Measurements from ENCODE around the gene LPXN. TPM values are rescaled to one million over a fixed set of nuclear protein-coding genes. Genes with fewer than 3 reads are reported as not detected.

Gene LPXN
- total and polyA plus RNA-seq, 10 of the 15 experiments (the other 5 are each of a cell fraction or from before 2014, with no cell fraction given): 131 to 349 (median 201) TPM

- no peak; the same call in 1 of the 2 replicates for TF ChIP-seq TCF7 (IDR thresholded peaks at IDR 0.05; ENCODE audit: borderline replicate concordance)
- peak; percentile 42; the same call in 1 of the 2 replicates for TF ChIP-seq POLR2AphosphoS5 (IDR thresholded peaks at IDR 0.05; ENCODE audit: low read length)
- TF ChIP-seq PBX3 (IDR thresholded peaks at IDR 0.05; ENCODE audit: insufficient replicate concordance, low read depth, low read length): no peak
- no peak for TF ChIP-seq NBN (IDR thresholded peaks at IDR 0.05)
- no peak for TF ChIP-seq SPI1 (IDR thresholded peaks at IDR 0.05; ENCODE audit: borderline replicate concordance, insufficient read depth, low read depth, low read length)
- peak in 1 of 2 experiments; percentile 82; a peak in 1 of 4 replicates for TF ChIP-seq CEBPB (IDR thresholded peaks at IDR 0.05; ENCODE audit: borderline replicate concordance in 1 of 2, low read depth in 2 of 2, low read length in 2 of 2)
- TF ChIP-seq, protein P1, sequence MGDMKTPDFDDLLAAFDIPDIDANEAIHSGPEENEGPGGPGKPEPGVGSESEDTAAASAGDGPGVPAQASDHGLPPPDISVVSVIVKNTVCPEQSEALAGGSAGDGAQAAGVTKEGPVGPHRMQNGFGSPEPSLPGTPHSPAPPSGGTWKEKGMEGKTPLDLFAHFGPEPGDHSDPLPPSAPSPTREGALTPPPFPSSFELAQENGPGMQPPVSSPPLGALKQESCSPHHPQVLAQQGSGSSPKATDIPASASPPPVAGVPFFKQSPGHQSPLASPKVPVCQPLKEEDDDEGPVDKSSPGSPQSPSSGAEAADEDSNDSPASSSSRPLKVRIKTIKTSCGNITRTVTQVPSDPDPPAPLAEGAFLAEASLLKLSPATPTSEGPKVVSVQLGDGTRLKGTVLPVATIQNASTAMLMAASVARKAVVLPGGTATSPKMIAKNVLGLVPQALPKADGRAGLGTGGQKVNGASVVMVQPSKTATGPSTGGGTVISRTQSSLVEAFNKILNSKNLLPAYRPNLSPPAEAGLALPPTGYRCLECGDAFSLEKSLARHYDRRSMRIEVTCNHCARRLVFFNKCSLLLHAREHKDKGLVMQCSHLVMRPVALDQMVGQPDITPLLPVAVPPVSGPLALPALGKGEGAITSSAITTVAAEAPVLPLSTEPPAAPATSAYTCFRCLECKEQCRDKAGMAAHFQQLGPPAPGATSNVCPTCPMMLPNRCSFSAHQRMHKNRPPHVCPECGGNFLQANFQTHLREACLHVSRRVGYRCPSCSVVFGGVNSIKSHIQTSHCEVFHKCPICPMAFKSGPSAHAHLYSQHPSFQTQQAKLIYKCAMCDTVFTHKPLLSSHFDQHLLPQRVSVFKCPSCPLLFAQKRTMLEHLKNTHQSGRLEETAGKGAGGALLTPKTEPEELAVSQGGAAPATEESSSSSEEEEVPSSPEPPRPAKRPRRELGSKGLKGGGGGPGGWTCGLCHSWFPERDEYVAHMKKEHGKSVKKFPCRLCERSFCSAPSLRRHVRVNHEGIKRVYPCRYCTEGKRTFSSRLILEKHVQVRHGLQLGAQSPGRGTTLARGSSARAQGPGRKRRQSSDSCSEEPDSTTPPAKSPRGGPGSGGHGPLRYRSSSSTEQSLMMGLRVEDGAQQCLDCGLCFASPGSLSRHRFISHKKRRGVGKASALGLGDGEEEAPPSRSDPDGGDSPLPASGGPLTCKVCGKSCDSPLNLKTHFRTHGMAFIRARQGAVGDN (IDR thresholded peaks at IDR 0.05): no peak
- TF ChIP-seq, protein P2, sequence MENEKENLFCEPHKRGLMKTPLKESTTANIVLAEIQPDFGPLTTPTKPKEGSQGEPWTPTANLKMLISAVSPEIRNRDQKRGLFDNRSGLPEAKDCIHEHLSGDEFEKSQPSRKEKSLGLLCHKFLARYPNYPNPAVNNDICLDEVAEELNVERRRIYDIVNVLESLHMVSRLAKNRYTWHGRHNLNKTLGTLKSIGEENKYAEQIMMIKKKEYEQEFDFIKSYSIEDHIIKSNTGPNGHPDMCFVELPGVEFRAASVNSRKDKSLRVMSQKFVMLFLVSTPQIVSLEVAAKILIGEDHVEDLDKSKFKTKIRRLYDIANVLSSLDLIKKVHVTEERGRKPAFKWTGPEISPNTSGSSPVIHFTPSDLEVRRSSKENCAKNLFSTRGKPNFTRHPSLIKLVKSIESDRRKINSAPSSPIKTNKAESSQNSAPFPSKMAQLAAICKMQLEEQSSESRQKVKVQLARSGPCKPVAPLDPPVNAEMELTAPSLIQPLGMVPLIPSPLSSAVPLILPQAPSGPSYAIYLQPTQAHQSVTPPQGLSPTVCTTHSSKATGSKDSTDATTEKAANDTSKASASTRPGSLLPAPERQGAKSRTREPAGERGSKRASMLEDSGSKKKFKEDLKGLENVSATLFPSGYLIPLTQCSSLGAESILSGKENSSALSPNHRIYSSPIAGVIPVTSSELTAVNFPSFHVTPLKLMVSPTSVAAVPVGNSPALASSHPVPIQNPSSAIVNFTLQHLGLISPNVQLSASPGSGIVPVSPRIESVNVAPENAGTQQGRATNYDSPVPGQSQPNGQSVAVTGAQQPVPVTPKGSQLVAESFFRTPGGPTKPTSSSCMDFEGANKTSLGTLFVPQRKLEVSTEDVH (IDR thresholded peaks at IDR 0.05; ENCODE audit: low read depth, partially characterized antibody): no peak
- no peak for TF ChIP-seq KLF5 (IDR thresholded peaks at IDR 0.05; ENCODE audit: partially characterized antibody)
- peak; percentile 4 for TF ChIP-seq SP1 (IDR thresholded peaks at IDR 0.05; ENCODE audit: low read depth, low read length)
- TF ChIP-seq, protein P3, sequence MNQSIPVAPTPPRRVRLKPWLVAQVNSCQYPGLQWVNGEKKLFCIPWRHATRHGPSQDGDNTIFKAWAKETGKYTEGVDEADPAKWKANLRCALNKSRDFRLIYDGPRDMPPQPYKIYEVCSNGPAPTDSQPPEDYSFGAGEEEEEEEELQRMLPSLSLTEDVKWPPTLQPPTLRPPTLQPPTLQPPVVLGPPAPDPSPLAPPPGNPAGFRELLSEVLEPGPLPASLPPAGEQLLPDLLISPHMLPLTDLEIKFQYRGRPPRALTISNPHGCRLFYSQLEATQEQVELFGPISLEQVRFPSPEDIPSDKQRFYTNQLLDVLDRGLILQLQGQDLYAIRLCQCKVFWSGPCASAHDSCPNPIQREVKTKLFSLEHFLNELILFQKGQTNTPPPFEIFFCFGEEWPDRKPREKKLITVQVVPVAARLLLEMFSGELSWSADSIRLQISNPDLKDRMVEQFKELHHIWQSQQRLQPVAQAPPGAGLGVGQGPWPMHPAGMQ (IDR thresholded peaks at IDR 0.05; ENCODE audit: borderline replicate concordance): no peak
- TF ChIP-seq ZNF274 (IDR thresholded peaks at IDR 0.05; ENCODE audit: insufficient read depth, insufficient read length): no peak
- no peak for TF ChIP-seq KDM1A (IDR thresholded peaks at IDR 0.05; ENCODE audit: borderline replicate concordance)
- TF ChIP-seq KAT2A (conservative IDR thresholded peaks at IDR 0.05; ENCODE audit: control insufficient read depth, low read depth, low read length): no peak
- TF ChIP-seq, protein P4, sequence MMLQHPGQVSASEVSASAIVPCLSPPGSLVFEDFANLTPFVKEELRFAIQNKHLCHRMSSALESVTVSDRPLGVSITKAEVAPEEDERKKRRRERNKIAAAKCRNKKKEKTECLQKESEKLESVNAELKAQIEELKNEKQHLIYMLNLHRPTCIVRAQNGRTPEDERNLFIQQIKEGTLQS (IDR thresholded peaks at IDR 0.05; ENCODE audit: borderline replicate concordance, extremely low read depth, low read depth, low read length): no peak
- 0 out of 2 replicates have a peak, but pooled peaks have one; percentile 31 for TF ChIP-seq POLR2A (IDR thresholded peaks at IDR 0.05; ENCODE audit: low read depth, low read length)
- TF ChIP-seq MXI1 (IDR thresholded peaks at IDR 0.05; ENCODE audit: low read depth, low read length): no peak
Observed at GRCh38 chr11:58525037-58525614, 50.5 kb downstream of the LPXN start (continued).

All from GM12878 (cell line).